K562 (cell line): ENCODE data around the gene ARMC7. TPM values are rescaled to one million over a fixed set of nuclear protein-coding genes. Genes with fewer than 3 reads are reported as not detected.
A peak's percentile ranks its signal among the peaks of the same experiment; 100 is the strongest.

ENCODE experiments used
- ATAC-seq: fragments of 200-7000 bp; cut with Tn5 transposase; 3 replicates; pipeline ENCODE4 v1.9.1; 2020; ENCODE audit warnings: moderate library complexity
- BruUV-seq: library from RNA; stranded (reverse); fragments of 400-500 nt; replicated peaks from 2 replicates; lab custom pipeline; 2021; lab: Mats Ljungman, UMichigan
- CTCF ChIA-PET: fragments of 300-600 bp; formaldehyde crosslinking; extraction: SDS; loops from one replicate; lab custom pipeline; 2021; ENCODE audit warnings: low intra/inter-chr PET ratio; lab: Yijun Ruan, JAX
- POLR2A ChIA-PET: fragments of 300-600, 350-650 bp; sonication (Branson Sonifier 250); formaldehyde crosslinking; extraction: SDS; loops from one replicate; lab custom pipeline; 2021; ENCODE audit warnings: antibody characterized with exemption, inconsistent platforms; lab: Yijun Ruan, JAX
- DNase-seq, 4 experiments: peaks; one replicate each; pipeline versions ENCODE4 v3.0.0 to v3.0.0-alpha.2; 2011 to 2018; ENCODE audit warnings: low spot score in 3 of 4, mixed read lengths in 3 of 4; ENCODE audit errors: extremely low read depth in 1 of 4
- FAIRE-seq: peaks from 2 replicates; lab custom pipeline; 2011; peaks lifted over from hg19 to GRCh38; lab: Jason Lieb, UNC
- H2AFZ ChIP-seq: 2 replicates; pipeline ENCODE4 v1.6.0; 2011; ENCODE audit warnings: low read depth, low read length, control low read depth, inconsistent platforms
- H3K27ac ChIP-seq: fragments of 200-600 bp; 3 replicates; pipeline ENCODE4 v1.8.0; 2011; ENCODE audit warnings: low read depth, mild to moderate bottlenecking, control low read depth, inconsistent platforms, low read length, moderate library complexity, mixed read lengths; ENCODE audit errors: extremely low read depth
- H3K27me3 ChIP-seq, 2 experiments: fragments of 300-600 bp in 1 of 2; 2 replicates in 1 of 2; 3 replicates in 1 of 2; pipeline versions ENCODE4 v1.6.0 to v1.8.0; 2011; ENCODE audit warnings: inconsistent platforms in 2 of 2, low read length in 2 of 2, mild to moderate bottlenecking in 1 of 2, mixed read lengths in 1 of 2, moderate library complexity in 1 of 2; ENCODE audit not compliant: control insufficient read depth in 2 of 2, insufficient read depth in 2 of 2
- H3K36me3 ChIP-seq: fragments of 300-600 bp; 3 replicates; pipeline ENCODE4 v1.8.0; 2011; ENCODE audit warnings: mild to moderate bottlenecking, low read length, inconsistent platforms; ENCODE audit not compliant: control insufficient read depth, insufficient read depth
- H3K4me1 ChIP-seq, 2 experiments: fragments of 200-600 bp in 1 of 2; replicated peaks in 1 of 2; 2 replicates in 1 of 2; 3 replicates in 1 of 2; pipeline versions ENCODE4 v1.5.1 to v1.8.0; 2011; ENCODE audit warnings: inconsistent platforms in 2 of 2, low read length in 2 of 2, mild to moderate bottlenecking in 1 of 2, mixed read lengths in 1 of 2, moderate library complexity in 1 of 2; ENCODE audit not compliant: control insufficient read depth in 2 of 2, insufficient read depth in 2 of 2
- H3K4me2 ChIP-seq: 2 replicates; pipeline ENCODE4 v1.6.1; 2011; ENCODE audit warnings: low read length, control low read depth, inconsistent platforms, mixed read lengths; ENCODE audit not compliant: insufficient read depth
- H3K4me3 ChIP-seq: fragments of 200-600 bp; sonication (generic), shearing (Covaris generic); 2 replicates; pipeline ENCODE4 v1.5.1; 2016; ENCODE audit warnings: control low read depth, inconsistent platforms
- H3K79me2 ChIP-seq: fragments of 200-600 bp; 3 replicates; pipeline ENCODE4 v1.8.0; 2011; ENCODE audit warnings: low read length, inconsistent platforms; ENCODE audit not compliant: control insufficient read depth, insufficient read depth
- H3K9ac ChIP-seq, 2 experiments: 2 replicates each; pipeline versions ENCODE4 v1.6.0 to v1.6.1; 2011; ENCODE audit warnings: low read depth in 2 of 2, low read length in 2 of 2, control low read depth in 1 of 2, inconsistent platforms in 1 of 2, mild to moderate bottlenecking in 1 of 2, mixed read lengths in 1 of 2; ENCODE audit not compliant: insufficient read depth in 1 of 2
- H3K9me1 ChIP-seq: one replicate; pipeline ENCODE4 v1.6.0; 2011; ENCODE audit warnings: inconsistent platforms, mild to moderate bottlenecking, low read length, moderate library complexity; ENCODE audit not compliant: control insufficient read depth, insufficient read depth
- H3K9me3 ChIP-seq: replicated peaks from 2 replicates; pipeline ENCODE4 v1.5.1; 2011; ENCODE audit warnings: low read depth, low read length, inconsistent platforms; ENCODE audit not compliant: control insufficient read depth, insufficient read depth
- H4K20me1 ChIP-seq: replicated peaks from 2 replicates; pipeline ENCODE4 v1.6.1; 2011; ENCODE audit warnings: low read length, inconsistent platforms, mixed read lengths; ENCODE audit not compliant: control insufficient read depth, insufficient read depth
- ATF7 ChIP-seq: fragments of 450-650 bp; IDR thresholded peaks from 2 replicates; pipeline ENCODE4 v1.7.1; 2014; ENCODE audit warnings: mild to moderate bottlenecking, moderate library complexity
- ESRRA ChIP-seq: fragments of 450-650 bp; IDR thresholded peaks from 2 replicates; pipeline ENCODE4 v1.6.1; 2014; ENCODE audit warnings: low read depth, mild to moderate bottlenecking, moderate library complexity, borderline replicate concordance
- GATA2 ChIP-seq: sonication (generic); formaldehyde crosslinking; IDR thresholded peaks from 2 replicates; pipeline ENCODE4 v1.4.0; 2020; ENCODE audit warnings: mild to moderate bottlenecking, missing genetic modification reagents
- MTA3 ChIP-seq: fragments of 450-650 bp; formaldehyde crosslinking; IDR thresholded peaks from 2 replicates; pipeline ENCODE4 v1.6.1; 2017; ENCODE audit warnings: mild to moderate bottlenecking, borderline replicate concordance
- NBN ChIP-seq: fragments of 450-650 bp; IDR thresholded peaks from 2 replicates; pipeline ENCODE4 v1.6.1; 2016; ENCODE audit warnings: low read depth, mild to moderate bottlenecking
- NCOA1 ChIP-seq: fragments of 450-650 bp; IDR thresholded peaks from 2 replicates; pipeline ENCODE4 v1.6.1; 2016; ENCODE audit warnings: low read depth
- RAD51 ChIP-seq: fragments of 450-650 bp; IDR thresholded peaks from 2 replicates; pipeline ENCODE4 v1.7.1; 2016; ENCODE audit warnings: low read depth, mild to moderate bottlenecking, borderline replicate concordance
- SMARCA4 ChIP-seq: fragments of 450-650 bp; IDR thresholded peaks from 2 replicates; pipeline ENCODE4 v1.6.1; 2016
- SREBF2 ChIP-seq: sonication (generic); formaldehyde crosslinking; IDR thresholded peaks from 2 replicates; pipeline ENCODE4 v1.4.0; 2020; ENCODE audit warnings: mild to moderate bottlenecking, missing genetic modification reagents
- TOE1 ChIP-seq, 2 experiments: fragments of 450-650 bp in 1 of 2; sonication (generic) in 1 of 2; formaldehyde crosslinking in 1 of 2; IDR thresholded peaks; 2 replicates each; pipeline versions ENCODE4 v1.7.1 to v1.8.0; 2016 to 2022; ENCODE audit warnings: borderline replicate concordance in 2 of 2, mild to moderate bottlenecking in 2 of 2, antibody characterized with exemption in 1 of 2, inconsistent platforms in 1 of 2, low read depth in 1 of 2, missing genetic modification reagents in 1 of 2, moderate library complexity in 1 of 2
- ZBTB7A ChIP-seq: IDR thresholded peaks from 2 replicates; pipeline ENCODE4 v1.6.1; 2011; ENCODE audit warnings: low read depth, mild to moderate bottlenecking, low read length, moderate library complexity, borderline replicate concordance; ENCODE audit not compliant: control insufficient read depth
- ZC3H11A ChIP-seq: IDR thresholded peaks from 2 replicates; pipeline ENCODE4 v1.6.1; 2012; ENCODE audit warnings: low read depth, low read length, improper control_type of control experiment
- ZFX ChIP-seq: sonication (generic); formaldehyde crosslinking; IDR thresholded peaks from 2 replicates; pipeline ENCODE4 v1.8.0; 2022; ENCODE audit warnings: mild to moderate bottlenecking, missing genetic modification reagents, moderate library complexity
- ZNF175 ChIP-seq: fragments of 200-800 bp; sonication (Bioruptor generic); IDR thresholded peaks from 2 replicates; pipeline ENCODE4 v1.6.1; 2016; ENCODE audit warnings: low read depth, mild to moderate bottlenecking, missing genetic modification characterization, missing compliant biosample characterization
- ZNF253 ChIP-seq: fragments of 250-450 bp; sonication (Bioruptor Pico); conservative IDR thresholded peaks from 2 replicates; pipeline ENCODE4 v1.6.1; 2021; ENCODE audit warnings: mild to moderate bottlenecking
- WGBS: fragments of 100-300 bp; shearing (Covaris generic); methylation state at CpG from one replicate; pipeline ENCODE4 v1.1.6; 2016; ENCODE audit warnings: low coverage, mixed read lengths; ENCODE audit not compliant: insufficient coverage; ENCODE audit errors: missing lambda C conversion rate; 5-methylcytosine and 5-hydroxymethylcytosine counted together
- in situ Hi-C: fragments of 300-500 bp; cut with MboI; formaldehyde crosslinking; loops from 4 replicates; pipeline ENCODE4 v1.15.0; 2018; ENCODE audit warnings: inconsistent platforms, mixed read lengths
- intact Hi-C: fragments of 100-400 bp; cut with micrococcal nuclease; formaldehyde crosslinking; loops from 2 replicates; pipeline ENCODE4 v1.14.2; 2022
- polyA plus RNA-seq, 8 experiments: library from polyadenylated mRNA; depleted of rRNA in 4 of 8; stranded (reverse) in 5 of 8; unstranded in 3 of 8; fragments of >200 nt; fragmentation: Nextera tagmentation in 2 of 8; fragmentation: Illumina TruSeq in 1 of 8; extraction: Ambion mirVana in 2 of 8; extraction: Trizol in 1 of 8; gene quantifications; 2 replicates each; pipeline versions ENCODE4 v1.2.1 to v1.2.3, GENCODE V29; 2011 to 2014; ENCODE audit warnings: inconsistent platforms in 1 of 8, missing spikeins in 1 of 8
- total RNA-seq, 7 experiments: library from RNA; depleted of rRNA in 6 of 7; stranded (reverse); fragments of >200 nt in 6 of 7; fragmentation: Illumina TruSeq in 2 of 7; extraction: Trizol in 2 of 7; gene quantifications; 2 replicates each; pipeline versions ENCODE4 v1.2.1 to v1.2.3, GENCODE V29; 2011 to 2021; ENCODE audit warnings: low replicate concordance in 1 of 7
- TF ChIP-seq, protein P1 (sequence below): fragments of 450-650 bp; IDR thresholded peaks from 2 replicates; pipeline ENCODE4 v1.6.1; 2016; ENCODE audit warnings: mild to moderate bottlenecking

Gene ARMC7
- total and polyA plus RNA-seq, 9 of the 15 experiments (the other 6 are each of a cell fraction or from before 2014, with no cell fraction given), result 1.4 to 15.2 (median 5.9) TPM

DNA sequence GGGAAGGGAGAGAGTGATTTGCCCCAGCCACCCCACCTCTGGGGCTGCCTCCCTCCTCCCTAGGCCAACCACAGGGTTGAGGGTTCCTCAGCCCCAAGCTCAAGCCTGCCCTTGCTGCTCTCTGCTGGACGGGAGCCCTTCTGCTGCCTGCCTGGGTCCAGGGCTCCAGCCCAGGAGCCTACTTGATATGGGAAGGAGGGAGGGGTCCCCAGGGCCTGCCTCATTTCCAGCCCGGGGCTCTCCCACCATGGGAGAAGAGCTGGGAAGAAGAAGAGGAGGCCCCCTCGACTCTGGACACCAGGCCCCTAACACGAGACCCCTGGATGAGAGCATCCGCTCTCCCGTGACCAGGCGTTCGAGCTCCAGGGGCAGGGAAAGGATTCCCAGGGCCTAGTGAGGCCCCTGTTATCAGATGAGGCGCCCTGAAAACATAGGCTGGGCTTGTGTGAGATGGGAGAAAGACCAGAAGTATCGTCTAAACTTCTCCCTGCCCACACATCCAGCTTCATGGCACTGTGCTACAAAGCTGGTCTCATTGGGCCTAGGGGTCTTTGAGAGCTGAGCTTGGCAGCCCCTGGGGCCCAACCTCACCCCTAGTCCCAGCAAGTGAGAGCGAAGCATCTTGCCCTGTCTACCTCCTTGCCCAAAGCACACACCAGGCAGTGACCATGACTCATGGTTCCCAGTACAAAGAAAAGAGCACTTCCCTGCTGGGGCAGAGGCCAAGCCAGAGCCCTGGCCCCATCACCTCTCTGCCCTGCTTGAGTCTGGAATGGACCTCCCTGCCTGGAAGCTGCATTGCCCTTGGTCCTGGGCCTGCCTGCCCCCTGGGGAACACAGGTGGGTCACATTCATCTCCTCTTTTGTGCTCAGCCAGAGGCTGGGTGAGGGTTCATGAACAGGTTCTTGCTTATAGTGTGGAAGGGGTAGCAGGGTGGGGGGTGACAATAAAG, 21.0 kb upstream of the ARMC7 start (continued):
- TF ChIP-seq ZC3H11A, result no peak
- TF ChIP-seq NBN, result no peak
- TF ChIP-seq TOE1 (IDR thresholded peaks at IDR 0.05; ENCODE audit: borderline replicate concordance), result no peak
- TF ChIP-seq TOE1 (CRISPR knock-in tag; IDR thresholded peaks at IDR 0.05; ENCODE audit: borderline replicate concordance, low read depth), result 0 out of 2 replicates have a peak, but pooled peaks have one; percentile 54
- TF ChIP-seq ZNF253 (CRISPR knock-in tag), result no peak

DNA sequence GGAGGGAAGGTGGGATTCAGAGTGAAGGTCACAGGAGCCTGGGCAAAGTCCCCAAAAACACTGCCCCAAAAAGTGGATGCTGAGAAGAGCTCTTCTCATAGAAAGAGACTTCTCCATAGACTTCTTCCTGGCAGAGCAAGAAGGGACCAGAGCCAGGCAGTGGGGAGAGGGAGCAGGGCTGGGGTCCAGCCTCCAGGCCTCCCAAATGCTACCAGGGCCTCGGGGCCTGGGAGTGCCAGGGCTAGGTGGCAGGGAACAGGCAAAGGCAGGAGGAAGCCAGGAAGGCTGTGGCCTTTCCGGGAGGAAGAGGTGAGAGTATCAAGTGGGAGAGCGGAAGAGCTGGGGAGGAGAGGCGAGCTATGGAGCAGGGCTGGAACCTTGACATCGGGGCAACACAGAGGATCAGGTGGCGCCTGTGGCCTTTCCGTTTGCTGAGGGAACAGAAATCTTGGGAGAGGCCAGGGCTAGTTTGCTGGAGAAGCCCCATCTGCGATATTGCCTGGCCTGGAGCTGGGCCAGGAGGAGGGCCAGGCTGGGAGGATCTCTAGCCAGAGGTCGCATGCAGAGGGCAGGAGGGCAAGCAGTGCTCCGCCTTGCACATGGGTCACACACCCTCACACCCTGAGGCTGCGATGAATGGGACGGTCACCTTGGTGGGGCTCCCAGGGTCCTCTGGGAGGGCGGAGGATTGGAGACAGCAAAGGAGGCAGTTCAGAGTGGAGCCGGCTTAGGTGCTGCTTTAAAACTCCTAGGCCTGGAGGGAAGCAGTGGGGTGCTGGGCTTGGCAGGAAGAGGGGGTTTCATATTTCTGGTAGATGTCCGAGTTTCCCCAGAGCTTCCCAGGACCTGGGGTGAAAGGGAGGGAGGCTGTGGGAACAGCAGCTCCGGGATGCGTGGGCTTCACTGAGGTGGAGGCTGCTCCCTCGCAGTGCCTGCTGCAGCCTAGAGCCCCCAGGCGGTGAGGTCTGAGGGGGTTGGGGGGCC, 18.6 kb upstream of the ARMC7 start:
- 16% methylated on average over 15 of the region's 19 CpGs for WGBS
- intact Hi-C loops, result no loop called here
- no peaks in the 10 kb centered on the region for H3K36me3 ChIP-seq
- ChIA-PET CTCF (interaction anchor here (0.6 kb wide), 1 partner anchor 13 kb away, joined by 3 read pairs; no protein-coding TSS in a partner anchor), POLR2A (interaction anchor here (0.6 to 1.7 kb wide), 16 partner anchors 10 to 56 kb away, joined by 3 to 5 read pairs (median 3); no protein-coding TSS in a partner anchor)
- H3K4me2 ChIP-seq, result peak overlapping the region; percentile 68
- H4K20me1 ChIP-seq, result no peaks in the 10 kb centered on the region
- BruUV-seq, result no TSS peak
- in situ Hi-C loops, result no loop called here
- H2AFZ ChIP-seq, result peak overlapping the region; percentile 75
- FAIRE-seq (no peak), DNase-seq (peak; percentile 40 to 85 (median 52)), ATAC-seq (peak; percentile 35)
- peaks cover 5% of the 10 kb centered on the region for H3K9me1 ChIP-seq
- H3K4me1 ChIP-seq, result peaks cover 59 to 77% of the 10 kb centered on the region in 2 experiments
- peak overlapping the region; percentile 74 for H3K27ac ChIP-seq
- no peak overlapping the region for H3K4me3 ChIP-seq
- H3K9ac ChIP-seq, result peak overlapping the region; percentile 46 to 89
- H3K79me2 ChIP-seq, result no peaks in the 10 kb centered on the region; the same call in 2 of the 3 replicates
- H3K9me3 ChIP-seq, result no peaks in the 10 kb centered on the region
- H3K27me3 ChIP-seq, result no peaks in the 10 kb centered on the region; a peak in 1 of 5 replicates
- TF ChIP-seq ZBTB7A (no peak), NCOA1 (no peak), ESRRA (peak; percentile 49; the same call in 1 of the 2 replicates), RAD51 (no peak), SMARCA4 (no peak), GATA2 (CRISPR knock-in tag) (no peak), ZNF175 (CRISPR knock-in tag) (no peak), ZFX (CRISPR knock-in tag) (peak; percentile 83), ATF7 (no peak), MTA3 (peak; percentile 40; the same call in 1 of the 2 replicates), SREBF2 (CRISPR knock-in tag) (no peak)
- TF ChIP-seq, protein P1, sequence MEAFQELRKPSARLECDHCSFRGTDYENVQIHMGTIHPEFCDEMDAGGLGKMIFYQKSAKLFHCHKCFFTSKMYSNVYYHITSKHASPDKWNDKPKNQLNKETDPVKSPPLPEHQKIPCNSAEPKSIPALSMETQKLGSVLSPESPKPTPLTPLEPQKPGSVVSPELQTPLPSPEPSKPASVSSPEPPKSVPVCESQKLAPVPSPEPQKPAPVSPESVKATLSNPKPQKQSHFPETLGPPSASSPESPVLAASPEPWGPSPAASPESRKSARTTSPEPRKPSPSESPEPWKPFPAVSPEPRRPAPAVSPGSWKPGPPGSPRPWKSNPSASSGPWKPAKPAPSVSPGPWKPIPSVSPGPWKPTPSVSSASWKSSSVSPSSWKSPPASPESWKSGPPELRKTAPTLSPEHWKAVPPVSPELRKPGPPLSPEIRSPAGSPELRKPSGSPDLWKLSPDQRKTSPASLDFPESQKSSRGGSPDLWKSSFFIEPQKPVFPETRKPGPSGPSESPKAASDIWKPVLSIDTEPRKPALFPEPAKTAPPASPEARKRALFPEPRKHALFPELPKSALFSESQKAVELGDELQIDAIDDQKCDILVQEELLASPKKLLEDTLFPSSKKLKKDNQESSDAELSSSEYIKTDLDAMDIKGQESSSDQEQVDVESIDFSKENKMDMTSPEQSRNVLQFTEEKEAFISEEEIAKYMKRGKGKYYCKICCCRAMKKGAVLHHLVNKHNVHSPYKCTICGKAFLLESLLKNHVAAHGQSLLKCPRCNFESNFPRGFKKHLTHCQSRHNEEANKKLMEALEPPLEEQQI, result no peak
